K562 (cell line): ENCODE results near the gene CPED1. TPM values are rescaled to one million over a fixed set of nuclear protein-coding genes. Genes with fewer than 3 reads are reported as not detected.

Experiments used
- ARID3B ChIP-seq: fragments of 250-450 bp; sonication (Bioruptor Pico); IDR thresholded peaks from 2 replicates; pipeline ENCODE4 v1.4.0; 2020; ENCODE audit warnings: borderline replicate concordance
- CHAMP1 ChIP-seq: fragments of 450-650 bp; IDR thresholded peaks from 2 replicates; pipeline ENCODE4 v1.6.1; 2016; ENCODE audit warnings: mild to moderate bottlenecking
- CHD1 ChIP-seq: fragments of 200-600 bp; sonication (generic); IDR thresholded peaks from one replicate; pipeline ENCODE4 v1.6.1; 2012; ENCODE audit warnings: mild to moderate bottlenecking, moderate library complexity, low read length, inconsistent platforms
- E2F5 ChIP-seq: sonication (generic); formaldehyde crosslinking; IDR thresholded peaks from 2 replicates; pipeline ENCODE4 v1.8.0; 2022; ENCODE audit warnings: mild to moderate bottlenecking, missing genetic modification reagents
- MCM5 ChIP-seq: fragments of 450-650 bp; IDR thresholded peaks from 2 replicates; pipeline ENCODE4 v1.6.1; 2016; ENCODE audit warnings: low read depth
- NR0B1 ChIP-seq: fragments of 450-650 bp; IDR thresholded peaks from one replicate; pipeline ENCODE4 v1.6.1; 2018; ENCODE audit warnings: mild to moderate bottlenecking, moderate library complexity; ENCODE audit not compliant: partially characterized antibody
- RFX5 ChIP-seq: IDR thresholded peaks from 2 replicates; pipeline ENCODE4 v1.6.1; 2011; ENCODE audit warnings: low read depth, mild to moderate bottlenecking, improper control_type of control experiment, low read length
- SRSF1 ChIP-seq: fragments of 200-400 bp; formaldehyde crosslinking; IDR thresholded peaks from 2 replicates; pipeline ENCODE4 v1.6.1; 2017; ENCODE audit warnings: mild to moderate bottlenecking, low read depth, low read length, moderate library complexity
- TEAD4 ChIP-seq, 2 experiments: sonication (generic) in 1 of 2; formaldehyde crosslinking in 1 of 2; IDR thresholded peaks; 2 replicates each; pipeline versions ENCODE4 v1.6.1 to v1.8.0; 2012 to 2022; ENCODE audit warnings: borderline replicate concordance in 1 of 2, inconsistent platforms in 1 of 2, low read length in 1 of 2, mild to moderate bottlenecking in 1 of 2, missing genetic modification reagents in 1 of 2
- YY1 ChIP-seq, 3 experiments: IDR thresholded peaks; 2 replicates each; pipeline ENCODE4 v1.6.1; 2011; ENCODE audit warnings: low read length in 2 of 3, mild to moderate bottlenecking in 2 of 3, moderate library complexity in 2 of 3, borderline replicate concordance in 1 of 3, control low read depth in 1 of 3, low read depth in 1 of 3; ENCODE audit not compliant: insufficient read depth in 3 of 3, insufficient replicate concordance in 2 of 3, control insufficient read depth in 1 of 3, insufficient read length in 1 of 3; ENCODE audit errors: extremely low read depth in 1 of 3
- ZBTB12 ChIP-seq: fragments of 250-450 bp; sonication (Bioruptor Pico); IDR thresholded peaks from 2 replicates; pipeline ENCODE4 v1.4.0; 2020
- ZNF518B ChIP-seq: fragments of 250-450 bp; sonication (Bioruptor Pico); IDR thresholded peaks from 2 replicates; pipeline ENCODE4 v1.5.0; 2021; ENCODE audit warnings: mild to moderate bottlenecking, moderate library complexity
- ZNF57 ChIP-seq: fragments of 450-650 bp; formaldehyde crosslinking; IDR thresholded peaks from 2 replicates; pipeline ENCODE4 v1.4.0; 2020; ENCODE audit warnings: mild to moderate bottlenecking, moderate library complexity
- ZNF79 ChIP-seq: fragments of 250-450 bp; sonication (Bioruptor Pico); IDR thresholded peaks from 2 replicates; pipeline ENCODE4 v1.4.0; 2020; ENCODE audit warnings: low read depth, mild to moderate bottlenecking, moderate library complexity
- polyA plus RNA-seq, 8 experiments: library from polyadenylated mRNA; depleted of rRNA in 4 of 8; stranded (reverse) in 5 of 8; unstranded in 3 of 8; fragments of >200 nt; fragmentation: Nextera tagmentation in 2 of 8; fragmentation: Illumina TruSeq in 1 of 8; extraction: Ambion mirVana in 2 of 8; extraction: Trizol in 1 of 8; gene quantifications; 2 replicates each; pipeline versions ENCODE4 v1.2.1 to v1.2.3, GENCODE V29; 2011 to 2014; ENCODE audit warnings: inconsistent platforms in 1 of 8, missing spikeins in 1 of 8
- total RNA-seq, 7 experiments: library from RNA; depleted of rRNA in 6 of 7; stranded (reverse); fragments of >200 nt in 6 of 7; fragmentation: Illumina TruSeq in 2 of 7; extraction: Trizol in 2 of 7; gene quantifications; 2 replicates each; pipeline versions ENCODE4 v1.2.1 to v1.2.3, GENCODE V29; 2011 to 2021; ENCODE audit warnings: low replicate concordance in 1 of 7

Gene CPED1
- total and polyA plus RNA-seq, 9 of the 15 experiments (the other 6 are each of a cell fraction or from before 2014, with no cell fraction given): 195 to 393 (median 290) TPM

- TF ChIP-seq NR0B1: no peak
- no peak for TF ChIP-seq MCM5
- TF ChIP-seq SRSF1: no peak
- TF ChIP-seq ARID3B (CRISPR knock-in tag): peak; percentile 66; the same call in 1 of the 2 replicates
- no peak for TF ChIP-seq ZNF518B (CRISPR knock-in tag)
- TF ChIP-seq CHAMP1: no peak
- no peak for TF ChIP-seq E2F5 (CRISPR knock-in tag)
- peak; percentile 71 for TF ChIP-seq TEAD4 (IDR thresholded peaks at IDR 0.05; ENCODE audit: low read length)
- TF ChIP-seq TEAD4 (CRISPR knock-in tag; IDR thresholded peaks at IDR 0.05; ENCODE audit: borderline replicate concordance): no peak
- TF ChIP-seq ZNF57 (CRISPR knock-in tag): no peak
- no peak for TF ChIP-seq ZBTB12 (CRISPR knock-in tag)
- peak; percentile 27; the same call in 1 of the 2 replicates for TF ChIP-seq ZNF79 (CRISPR knock-in tag)
- no peak for TF ChIP-seq YY1 (IDR thresholded peaks at IDR 0.05; ENCODE audit: borderline replicate concordance in 1 of 3, control insufficient read depth in 1 of 3, extremely low read depth in 1 of 3, insufficient read depth in 3 of 3, insufficient read length in 1 of 3, insufficient replicate concordance in 2 of 3, low read depth in 1 of 3, low read length in 2 of 3)
- TF ChIP-seq RFX5: no peak
- TF ChIP-seq CHD1: no peak
Measured at GRCh38 chr7:121138262-121138933, 149.9 kb downstream of the CPED1 start (continued).
